OCI-LY7 (cell line): Measurements from ENCODE around the gene CEP164. TPM values are rescaled to one million over a fixed set of nuclear protein-coding genes. Genes with fewer than 3 reads are reported as not detected.
"Not testable (repeated sequence)": the region's sequence is repeated elsewhere in the genome, so short reads cannot be mapped to it uniquely, and the experiment has no call there.

ENCODE experiments used
- BruUV-seq: library from RNA; stranded (reverse); fragments of 400-500 nt; replicated peaks from 2 replicates; lab custom pipeline; 2021; lab: Mats Ljungman, UMichigan
- CTCF ChIA-PET: fragments of 300-600 bp; sonication (Branson Sonifier 250); formaldehyde crosslinking; loops from one replicate; lab custom pipeline; 2022; ENCODE audit warnings: antibody characterized with exemption; ENCODE audit not compliant: unreplicated experiment; lab: Charles Lee
- POLR2A ChIA-PET: fragments of 300-600 bp; sonication (Branson Sonifier 250); formaldehyde crosslinking; loops from one replicate; lab custom pipeline; 2022; ENCODE audit warnings: antibody characterized with exemption; lab: Charles Lee
- DNase-seq: peaks from one replicate; pipeline ENCODE4 v3.0.0-alpha.2; 2015; ENCODE audit warnings: low spot score
- H2AFZ ChIP-seq: fragments of 200-600 bp; sonication (generic), shearing (Covaris generic); 2 replicates; pipeline ENCODE4 v1.6.1; 2014; ENCODE audit warnings: mild to moderate bottlenecking, antibody characterized with exemption, low read length, moderate library complexity
- H3K27ac ChIP-seq: fragments of 200-600 bp; sonication (generic); 2 replicates; pipeline ENCODE4 v1.5.1; 2014; ENCODE audit warnings: mixed run types, low read depth, mild to moderate bottlenecking, moderate library complexity, low read length, inconsistent platforms; ENCODE audit not compliant: poor library complexity, severe bottlenecking
- H3K36me3 ChIP-seq: fragments of 200-600 bp; sonication (generic); 2 replicates; pipeline ENCODE4 v1.6.1; 2014; ENCODE audit warnings: mild to moderate bottlenecking, antibody characterized with exemption, low read length, moderate library complexity, mixed read lengths; ENCODE audit not compliant: insufficient read depth
- H3K4me1 ChIP-seq: fragments of 200-600 bp; sonication (generic); 2 replicates; pipeline ENCODE4 v1.5.1; 2014; ENCODE audit warnings: mild to moderate bottlenecking, low read length; ENCODE audit not compliant: insufficient read depth, poor library complexity, severe bottlenecking
- H3K4me2 ChIP-seq: fragments of 200-600 bp; sonication (generic); 2 replicates; pipeline ENCODE4 v1.6.1; 2014; ENCODE audit warnings: mild to moderate bottlenecking, low read length
- H3K4me3 ChIP-seq: fragments of 200-600 bp; sonication (generic); 2 replicates; pipeline ENCODE4 v1.5.1; 2014; ENCODE audit warnings: mild to moderate bottlenecking, low read depth, low read length; ENCODE audit not compliant: poor library complexity, severe bottlenecking
- H3K79me2 ChIP-seq: fragments of 200-600 bp; sonication (generic); 2 replicates; pipeline ENCODE4 v1.6.1; 2016; ENCODE audit warnings: low read depth, mild to moderate bottlenecking, low read length, moderate library complexity, mixed read lengths; ENCODE audit not compliant: insufficient read depth
- H3K9me2 ChIP-seq: fragments of 200-600 bp; sonication (generic); 2 replicates; pipeline ENCODE4 v1.6.1; 2016; ENCODE audit warnings: mild to moderate bottlenecking, low read length, mixed read lengths; ENCODE audit not compliant: insufficient read depth
- H3K9me3 ChIP-seq: fragments of 200-600 bp; sonication (generic); 2 replicates; pipeline ENCODE4 v1.6.1; 2014; ENCODE audit warnings: mild to moderate bottlenecking, mixed run types, low read length, mixed read lengths
- H4K20me1 ChIP-seq: fragments of 200-600 bp; sonication (generic); 2 replicates; pipeline ENCODE4 v1.6.1; 2014; ENCODE audit warnings: mild to moderate bottlenecking, antibody characterized with exemption, low read length, moderate library complexity, mixed read lengths; ENCODE audit not compliant: insufficient read depth
- CTCF ChIP-seq: fragments of 200-600 bp; sonication (generic); conservative IDR thresholded peaks from 2 replicates; pipeline ENCODE4 v1.5.1; 2014; ENCODE audit warnings: mild to moderate bottlenecking, antibody characterized with exemption, low read length, moderate library complexity, mixed read lengths
- EZH2phosphoT487 ChIP-seq: fragments of 200-600 bp; sonication (generic); IDR thresholded peaks from 2 replicates; pipeline ENCODE4 v1.6.1; 2018; ENCODE audit warnings: low read depth, borderline replicate concordance, mild to moderate bottlenecking, mixed run types, antibody characterized with exemption, low read length, moderate library complexity, mixed read lengths
- intact Hi-C: fragments of 100-400 bp; cut with micrococcal nuclease; formaldehyde crosslinking; loops from one replicate; pipeline ENCODE4 v1.10.0; 2022; ENCODE audit not compliant: unreplicated experiment
- total RNA-seq, 2 experiments: library from RNA; depleted of rRNA in 1 of 2; stranded (reverse); fragments of >200 nt in 1 of 2; shearing (Covaris generic) in 1 of 2; gene quantifications; 2 replicates each; pipeline ENCODE4 v1.2.3, GENCODE V29; 2014 to 2022

The CEP164 gene
- total RNA-seq, 2 experiments from 2014 or later: 25.3 to 48.7 TPM

GRCh38 chr11:117394221-117394925 lies 66.7 kb downstream of the CEP164 start:
- no peak for DNase-seq
- intact Hi-C loops: no loop called here
- H3K36me3 ChIP-seq: peaks cover 87% of the 10 kb centered on the region
- no peak overlapping the region for H3K27ac ChIP-seq
- no peak overlapping the region for H2AFZ ChIP-seq
- H3K9me2 ChIP-seq: no peaks in the 10 kb centered on the region
- H3K4me3 ChIP-seq: no peak overlapping the region
- BruUV-seq: no TSS peak
- TF ChIP-seq CTCF: no peak
- no peak for TF ChIP-seq EZH2phosphoT487
- no peaks in the 10 kb centered on the region for H4K20me1 ChIP-seq
- H3K9me3 ChIP-seq: 0 out of 2 replicates have a peak, but pooled peaks cover 5% of the 10 kb centered on the region
- H3K4me2 ChIP-seq: no peak overlapping the region
- CTCF ChIA-PET: interaction anchor here (0.5 kb wide), 1 partner anchor 284 kb away, joined by 3 read pairs; no protein-coding TSS in a partner anchor
- no peaks in the 10 kb centered on the region for H3K79me2 ChIP-seq
- POLR2A ChIA-PET: no interaction called here
- no peaks in the 10 kb centered on the region for H3K4me1 ChIP-seq

DNA sequence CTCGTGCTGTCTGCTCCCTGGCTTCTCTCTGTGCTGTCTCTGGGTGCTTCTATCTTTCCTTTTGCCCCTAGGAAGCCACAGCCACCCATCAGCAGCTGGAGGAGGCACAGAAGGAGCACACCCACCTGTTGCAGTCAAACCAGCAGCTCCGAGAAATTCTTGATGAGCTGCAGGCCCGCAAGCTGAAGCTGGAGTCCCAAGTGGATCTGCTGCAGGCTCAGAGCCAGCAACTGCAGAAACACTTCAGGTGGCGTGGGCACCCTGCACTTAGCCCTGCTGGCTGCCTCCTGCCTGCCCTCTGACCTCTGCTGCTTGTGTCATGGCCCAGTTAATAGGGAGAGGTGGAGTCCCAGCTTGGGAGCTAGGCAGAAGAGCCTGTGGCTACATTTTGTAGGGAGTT lies 67.8 kb downstream of the CEP164 start:
- H3K4me2 ChIP-seq: no peak overlapping the region
- intact Hi-C loops: no loop called here
- H3K9me3 ChIP-seq: 0 out of 2 replicates have a peak, but pooled peaks cover 5% of the 10 kb centered on the region
- no peaks in the 10 kb centered on the region for H3K79me2 ChIP-seq
- no peaks in the 10 kb centered on the region for H3K9me2 ChIP-seq
- no TSS peak for BruUV-seq
- TF ChIP-seq CTCF: no peak
- no peak for TF ChIP-seq EZH2phosphoT487
- ChIA-PET POLR2A (interaction anchor here (0.6 kb wide), 1 partner anchor 9 kb away, joined by 6 read pairs; no protein-coding TSS in a partner anchor), CTCF (no interaction called here)
- H3K36me3 ChIP-seq: peaks cover 84% of the 10 kb centered on the region
- no peak overlapping the region for H3K27ac ChIP-seq
- no peak overlapping the region for H3K4me3 ChIP-seq
- no peaks in the 10 kb centered on the region for H4K20me1 ChIP-seq
- H3K4me1 ChIP-seq: no peaks in the 10 kb centered on the region
- H2AFZ ChIP-seq: no peak overlapping the region
- no peak for DNase-seq

DNA sequence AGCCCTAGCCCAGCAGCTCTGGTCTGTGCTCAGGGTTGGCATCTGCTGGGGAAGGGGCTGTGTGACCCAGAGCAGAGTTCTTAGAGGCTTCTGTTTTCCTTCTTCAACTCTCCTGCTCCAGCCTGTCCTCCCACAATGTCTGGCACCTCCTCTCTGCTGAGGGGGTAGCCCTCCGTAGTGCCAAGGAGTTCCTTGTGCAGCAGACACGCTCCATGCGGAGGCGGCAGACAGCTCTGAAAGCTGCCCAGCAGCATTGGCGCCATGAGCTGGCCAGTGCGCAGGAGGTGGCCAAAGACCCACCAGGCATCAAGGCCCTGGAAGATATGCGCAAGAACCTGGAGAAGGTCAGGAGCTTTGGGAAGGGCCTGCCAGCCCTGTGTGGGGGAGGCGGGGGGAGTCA lies 69.3 kb downstream of the CEP164 start:
- TF ChIP-seq CTCF: no peak
- no peak for TF ChIP-seq EZH2phosphoT487
- Histone ChIP-seq H3K9me2 (no peaks in the 10 kb centered on the region), H2AFZ (no peak overlapping the region), H3K36me3 (peaks cover 70% of the 10 kb centered on the region), H3K4me3 (no peak overlapping the region), H3K79me2 (no peaks in the 10 kb centered on the region), H3K4me1 (no peaks in the 10 kb centered on the region), H4K20me1 (no peaks in the 10 kb centered on the region), H3K9me3 (0 out of 2 replicates have a peak, but pooled peaks cover 5% of the 10 kb centered on the region), H3K27ac (no peak overlapping the region), H3K4me2 (no peak overlapping the region)
- ChIA-PET POLR2A (no interaction called here), CTCF (no interaction called here)
- DNase-seq: no peak
- intact Hi-C loops: no loop called here
- BruUV-seq: no TSS peak

- H3K4me3 ChIP-seq, H3K4me2 ChIP-seq, POLR2A ChIA-PET, DNase-seq, H3K4me1 ChIP-seq, H3K79me2 ChIP-seq, intact Hi-C loops, H2AFZ ChIP-seq, H3K27ac ChIP-seq, BruUV-seq, H4K20me1 ChIP-seq, CTCF ChIA-PET, H3K9me3 ChIP-seq, H3K9me2 ChIP-seq: not testable (repeated sequence)
- peaks cover 60% of the 10 kb centered on the region for H3K36me3 ChIP-seq
Measured at GRCh38 chr11:117398618-117399017, 71.0 kb downstream of the CEP164 start.
